T-helper 1 cell (primary cell): Measurements from ENCODE around the gene ARL4A.

Source experiments
- DNase-seq, 5 donors: peaks; one replicate each; pipeline ENCODE4 v3.0.0-alpha.2; 2012 to 2020

ARL4A gene

DNA sequence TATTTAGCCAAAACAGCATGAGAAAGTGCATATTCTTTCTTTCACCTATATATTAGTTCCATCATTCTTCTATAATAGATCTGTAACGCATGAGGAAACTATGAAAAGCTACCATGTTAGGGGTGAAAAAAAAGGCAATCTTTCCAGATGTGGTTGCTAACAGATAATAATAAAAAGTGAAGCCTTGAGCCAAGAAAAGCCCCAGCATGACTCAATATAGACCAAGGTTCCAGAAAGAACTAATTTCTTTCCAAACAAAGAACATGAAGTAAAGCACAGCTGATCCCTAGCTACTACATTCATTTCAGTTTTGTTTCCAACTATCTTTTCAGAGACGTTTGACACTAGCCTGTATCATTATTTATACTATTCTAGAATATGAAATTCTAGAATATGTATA lies 16.4 kb downstream of the ARL4A start:
- DNase-seq, result no peak

- DNase-seq, result no peak
These were observed 18.4 kb downstream of the ARL4A start for GRCh38 chr7:12705878-12706277.

- DNase-seq, result no peak
These were observed 19.6 kb downstream of the ARL4A start for GRCh38 chr7:12706900-12707536.

- DNase-seq, result no peak
These were observed 20.9 kb downstream of the ARL4A start for GRCh38 chr7:12708314-12708713.

DNA sequence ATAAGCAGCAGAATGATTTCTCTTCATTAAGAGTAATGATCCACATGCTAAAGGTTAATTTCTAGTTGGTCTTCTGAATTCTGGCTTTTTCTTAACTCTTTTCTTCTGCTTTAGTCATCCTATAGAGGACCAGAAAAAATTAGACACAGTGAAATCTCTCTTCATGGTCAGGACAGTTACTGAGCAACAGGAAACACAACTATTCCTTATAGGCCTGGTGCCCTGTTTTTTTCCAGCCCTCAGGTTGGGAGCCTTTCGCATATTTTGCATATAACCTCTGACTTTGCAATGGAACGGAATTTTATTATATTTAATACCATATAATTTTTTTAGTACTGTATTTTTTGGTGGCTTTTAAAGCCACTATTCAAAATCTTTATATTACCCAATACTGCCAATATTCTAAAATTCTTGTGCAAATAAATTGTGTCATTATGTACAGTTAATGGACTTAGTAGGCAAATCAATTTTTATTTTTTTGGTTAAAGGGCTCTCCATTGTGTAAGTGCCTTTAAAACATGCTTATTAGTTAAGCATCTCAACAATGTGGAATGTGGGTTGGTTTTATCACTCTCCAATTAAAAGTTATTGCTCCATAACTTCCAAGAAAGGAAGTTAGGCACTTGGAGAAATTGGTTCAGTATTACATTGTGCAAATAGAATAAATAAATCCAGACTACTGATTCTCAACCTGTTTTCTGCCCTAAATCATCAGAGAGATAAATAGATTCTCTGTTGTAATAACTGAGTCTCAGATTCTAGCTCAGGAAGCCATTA lies 22.5 kb downstream of the ARL4A start:
- no peak for DNase-seq

GRCh38 chr7:12711124-12711523 lies 23.7 kb downstream of the ARL4A start:
- no peak for DNase-seq

- no peak for DNase-seq
These were observed 24.8 kb downstream of the ARL4A start for GRCh38 chr7:12712236-12712635.

DNA sequence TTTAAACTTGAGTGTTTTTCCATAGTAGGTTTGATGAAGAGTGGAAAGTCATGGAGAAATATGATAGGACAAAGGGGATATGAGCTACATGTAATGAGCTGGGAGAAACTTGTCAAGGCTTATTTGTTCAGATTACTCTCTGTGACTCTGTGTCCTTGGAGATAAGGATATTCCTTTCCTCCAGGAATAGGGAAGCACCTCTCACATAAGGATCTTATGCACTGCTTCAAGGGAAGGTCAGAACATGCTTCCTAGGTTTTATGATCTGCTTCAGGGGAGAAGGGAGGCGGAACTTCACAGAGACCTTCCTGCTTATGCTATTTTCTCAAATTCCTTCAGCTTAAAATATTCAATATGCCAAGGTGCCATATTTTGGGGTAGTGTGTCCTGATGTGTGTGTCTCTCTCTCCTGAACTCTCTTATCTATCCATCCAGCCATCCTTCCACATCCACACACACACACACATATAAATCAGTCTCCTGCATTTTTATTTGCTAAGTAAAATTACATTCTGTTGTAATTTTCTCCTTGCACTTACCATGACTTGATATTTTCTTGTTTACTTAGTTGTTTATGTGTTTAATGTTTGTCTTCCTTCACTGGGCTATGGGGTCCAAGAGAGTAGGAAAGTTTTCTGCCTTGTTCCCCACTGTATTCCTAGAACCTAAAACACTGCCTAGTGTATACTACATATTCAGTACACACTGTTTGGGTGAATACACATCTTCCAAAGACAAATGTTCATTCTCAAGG lies 26.4 kb downstream of the ARL4A start:
- no peak for DNase-seq

DNA sequence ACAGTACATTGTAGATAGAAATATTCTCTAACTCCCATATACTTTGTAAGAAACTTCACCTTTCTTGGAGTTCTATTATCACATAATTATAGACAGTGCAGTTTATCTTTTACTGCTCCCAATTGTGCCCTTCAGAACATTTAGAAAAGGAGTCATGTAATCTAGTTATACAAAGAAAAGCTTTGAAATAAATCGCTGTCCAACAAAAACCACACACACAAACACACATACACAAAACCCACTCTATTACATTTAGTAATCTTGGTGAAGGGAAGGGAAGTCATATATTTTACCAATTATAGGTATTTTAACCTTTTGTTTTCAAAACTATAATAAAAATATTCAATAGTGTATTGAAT lies 26.9 kb downstream of the ARL4A start:
- no peak for DNase-seq

- DNase-seq, result peak in 1 of 5 donors; percentile 78
These were observed 28.1 kb downstream of the ARL4A start for GRCh38 chr7:12715372-12716133.

DNA sequence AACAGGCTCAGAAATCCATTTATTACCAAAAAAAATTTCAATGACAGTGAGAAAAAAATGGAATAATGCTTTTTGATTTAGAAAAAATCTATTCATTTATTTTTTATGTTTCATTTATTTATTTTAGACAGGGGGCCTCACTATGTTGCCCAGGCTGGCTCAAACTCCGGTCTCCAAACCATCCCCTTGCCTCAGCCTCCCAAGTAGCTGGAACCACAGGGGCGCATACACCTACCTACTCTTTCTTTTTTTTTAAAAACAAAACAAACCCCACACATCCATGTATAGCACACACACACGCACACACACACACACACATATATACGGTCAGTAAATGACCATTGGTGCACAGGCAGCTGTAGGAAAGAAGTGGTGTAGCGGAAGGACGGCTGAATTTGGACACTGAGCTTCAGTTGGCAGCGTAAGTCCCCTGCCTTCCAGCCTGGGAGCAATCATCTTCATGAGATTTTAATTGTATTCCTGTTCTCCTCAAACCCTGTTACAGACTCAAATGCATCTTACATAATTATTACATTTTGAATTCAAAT lies 28.8 kb downstream of the ARL4A start:
- DNase-seq, result no peak

DNA sequence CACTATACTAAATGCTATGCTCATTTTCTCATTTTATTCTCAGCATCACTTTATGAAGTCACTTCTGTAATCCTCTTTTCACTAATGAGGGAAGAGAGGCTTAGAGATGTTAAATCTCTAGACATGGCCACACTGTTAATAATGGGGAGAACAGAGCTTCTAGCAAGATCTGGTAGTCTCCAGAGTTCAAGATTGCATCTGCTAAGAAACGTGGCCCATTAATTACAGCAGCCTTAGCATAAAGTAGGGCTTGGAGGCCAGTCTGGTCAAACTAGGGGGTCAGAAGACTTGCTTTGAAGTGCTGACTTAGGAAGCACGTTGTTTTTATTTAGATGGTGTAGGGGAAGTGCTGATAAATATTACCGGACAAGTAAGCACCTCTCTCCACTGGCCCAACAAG lies 29.3 kb downstream of the ARL4A start:
- no peak for DNase-seq

GRCh38 chr7:12719141-12719919 lies 31.9 kb downstream of the ARL4A start:
- DNase-seq, result no peak

- no peak for DNase-seq
These were observed 32.8 kb downstream of the ARL4A start for GRCh38 chr7:12719981-12720865.

GRCh38 chr7:12721286-12721830 lies 33.9 kb downstream of the ARL4A start:
- no peak for DNase-seq

GRCh38 chr7:12722136-12722535 lies 34.7 kb downstream of the ARL4A start:
- no peak for DNase-seq

GRCh38 chr7:12722636-12723605 lies 35.5 kb downstream of the ARL4A start:
- DNase-seq, result peak in 1 of 5 donors; percentile 60

GRCh38 chr7:12725575-12726316 lies 38.3 kb downstream of the ARL4A start:
- DNase-seq, result no peak

GRCh38 chr7:12726908-12727307 lies 39.5 kb downstream of the ARL4A start:
- DNase-seq, result no peak
